GM23338 (cell line): ENCODE data around the gene MEOX1. TPM values are rescaled to one million over a fixed set of nuclear protein-coding genes. Genes with fewer than 3 reads are reported as not detected.
A peak's percentile ranks its signal among the peaks of the same experiment; 100 is the strongest.

Experiments used
- ATAC-seq: fragments of 200-7000 bp; cut with Tn5 transposase; 3 replicates; pipeline ENCODE4 v1.9.1; 2020
- DNase-seq: peaks from one replicate; pipeline ENCODE4 v3.0.0-alpha.2; 2015; ENCODE audit warnings: low spot score
- H2AFZ ChIP-seq: fragments of 200-600 bp; sonication (generic); 2 replicates; pipeline ENCODE4 v1.8.0; 2016; ENCODE audit warnings: antibody characterized with exemption, mild to moderate bottlenecking, moderate library complexity
- H3F3A ChIP-seq: fragments of 200-600 bp; sonication (generic); replicated peaks from 2 replicates; pipeline ENCODE4 v1.8.0; 2017; ENCODE audit warnings: antibody characterized with exemption, mixed run types, low read depth
- H3K27ac ChIP-seq: fragments of 200-600 bp; sonication (generic); 2 replicates; pipeline ENCODE4 v1.6.1; 2016; ENCODE audit warnings: low read depth
- H3K27me3 ChIP-seq: fragments of 200-600 bp; sonication (generic); 2 replicates; pipeline ENCODE4 v1.8.0; 2016; ENCODE audit warnings: mild to moderate bottlenecking, mixed run types, moderate library complexity; ENCODE audit not compliant: insufficient read depth
- H3K36me3 ChIP-seq: fragments of 200-600 bp; sonication (generic); 2 replicates; pipeline ENCODE4 v1.8.0; 2016; ENCODE audit warnings: mild to moderate bottlenecking; ENCODE audit not compliant: insufficient read depth
- H3K4me1 ChIP-seq: fragments of 200-600 bp; sonication (generic); 2 replicates; pipeline ENCODE4 v1.8.0; 2016; ENCODE audit warnings: mild to moderate bottlenecking, moderate library complexity; ENCODE audit not compliant: insufficient read depth
- H3K4me2 ChIP-seq: fragments of 200-600 bp; sonication (generic); 2 replicates; pipeline ENCODE4 v1.7.1; 2017; ENCODE audit warnings: mixed run types
- H3K4me3 ChIP-seq: fragments of 200-600 bp; sonication (generic); 2 replicates; pipeline ENCODE4 v1.6.1; 2016; ENCODE audit warnings: mixed run types
- H3K79me2 ChIP-seq: fragments of 200-600 bp; sonication (generic); replicated peaks from 2 replicates; pipeline ENCODE4 v1.8.0; 2017; ENCODE audit warnings: mild to moderate bottlenecking; ENCODE audit not compliant: insufficient read depth
- H3K9me2 ChIP-seq: fragments of 200-600 bp; sonication (generic); 2 replicates; pipeline ENCODE4 v1.8.0; 2017; ENCODE audit not compliant: insufficient read depth
- H4K20me1 ChIP-seq: fragments of 200-600 bp; sonication (generic); replicated peaks from 2 replicates; pipeline ENCODE4 v1.8.0; 2017; ENCODE audit warnings: mild to moderate bottlenecking; ENCODE audit not compliant: insufficient read depth
- H3K27ac Mint-ChIP-seq: 2 replicates; pipeline ENCODE4 v1.8.0; 2020; ENCODE audit warnings: inconsistent platforms, mild to moderate bottlenecking, moderate library complexity, mixed read lengths
- H3K27me3 Mint-ChIP-seq: 3 replicates; pipeline ENCODE4 v1.8.0; 2022; ENCODE audit warnings: low read depth, mild to moderate bottlenecking, moderate library complexity, mixed read lengths, inconsistent platforms; ENCODE audit not compliant: insufficient read depth, poor library complexity
- H3K36me3 Mint-ChIP-seq: 3 replicates; pipeline ENCODE4 v1.8.0; 2021; ENCODE audit warnings: low read depth, mild to moderate bottlenecking, inconsistent platforms, moderate library complexity, mixed read lengths
- H3K4me1 Mint-ChIP-seq: 3 replicates; pipeline ENCODE4 v1.8.0; 2020; ENCODE audit warnings: mild to moderate bottlenecking, inconsistent platforms, mixed read lengths
- H3K4me3 Mint-ChIP-seq: 3 replicates; pipeline ENCODE4 v1.8.0; 2021; ENCODE audit warnings: moderate library complexity, mild to moderate bottlenecking, inconsistent platforms, mixed read lengths
- H3K9me3 Mint-ChIP-seq: 3 replicates; pipeline ENCODE4 v1.8.0; 2020; ENCODE audit warnings: moderate library complexity, mild to moderate bottlenecking, inconsistent platforms, mixed read lengths
- CREB1 ChIP-seq: fragments of 250-450 bp; sonication (Bioruptor Pico); IDR thresholded peaks from 2 replicates; pipeline ENCODE4 v1.5.0; 2020; ENCODE audit warnings: low read depth, mild to moderate bottlenecking, moderate library complexity
- CTCF ChIP-seq, 2 experiments: fragments of 200-600 bp in 1 of 2; sonication (generic) in 1 of 2; conservative IDR thresholded peaks; 2 replicates each; pipeline versions ENCODE4 v1.5.1 to v1.6.1; 2016 to 2017; ENCODE audit warnings: antibody characterized with exemption in 2 of 2, low read depth in 2 of 2, mild to moderate bottlenecking in 2 of 2, moderate library complexity in 1 of 2
- EZH2phosphoT487 ChIP-seq: fragments of 200-600 bp; sonication (generic); IDR thresholded peaks from one replicate; pipeline ENCODE4 v1.8.1; 2018; ENCODE audit warnings: antibody characterized with exemption; ENCODE audit not compliant: unreplicated experiment
- JUNB ChIP-seq: IDR thresholded peaks from one replicate; pipeline ENCODE4 v1.6.1; 2016; ENCODE audit warnings: antibody characterized with exemption; ENCODE audit not compliant: unreplicated experiment
- NANOG ChIP-seq: IDR thresholded peaks from 2 replicates; pipeline ENCODE4 v1.6.1; 2016; ENCODE audit warnings: antibody characterized with exemption, borderline replicate concordance
- POLR2AphosphoS5 ChIP-seq: IDR thresholded peaks from 2 replicates; pipeline ENCODE4 v1.6.1; 2016; ENCODE audit warnings: antibody characterized with exemption, low read depth
- REST ChIP-seq: IDR thresholded peaks from one replicate; pipeline ENCODE4 v1.6.1; 2018; ENCODE audit warnings: antibody characterized with exemption; ENCODE audit not compliant: unreplicated experiment
- STAT1 ChIP-seq: IDR thresholded peaks from one replicate; pipeline ENCODE4 v1.6.1; 2016; ENCODE audit warnings: antibody characterized with exemption; ENCODE audit not compliant: unreplicated experiment
- ZNF114 ChIP-seq: fragments of 250-450 bp; sonication (Bioruptor Pico); IDR thresholded peaks from 2 replicates; pipeline ENCODE4 v1.5.0; 2020; ENCODE audit warnings: mild to moderate bottlenecking, moderate library complexity
- ZNF331 ChIP-seq: fragments of 250-450 bp; sonication (Bioruptor Pico); IDR thresholded peaks from 2 replicates; pipeline ENCODE4 v1.5.0; 2020; ENCODE audit warnings: low read depth, mild to moderate bottlenecking, moderate library complexity
- polyA plus RNA-seq: library from polyadenylated mRNA; unstranded; fragments of >200 nt; fragmentation: Nextera tagmentation; extraction: Ambion mirVana; gene quantifications from 2 replicates; pipeline ENCODE4 v1.2.1, GENCODE V29; 2016
- total RNA-seq: library from RNA; depleted of rRNA; stranded (reverse); fragments of >200 nt; shearing (Covaris generic); gene quantifications from 2 replicates; pipeline ENCODE4 v1.2.3, GENCODE V29; 2014
- TF ChIP-seq, protein P1 (sequence below): fragments of 250-450 bp; sonication (Bioruptor Pico); IDR thresholded peaks from 2 replicates; pipeline ENCODE4 v1.5.0; 2020; ENCODE audit warnings: mild to moderate bottlenecking, moderate library complexity

The MEOX1 gene
- total and polyA plus RNA-seq, 2 experiments from 2014 or later: not detected

- TF ChIP-seq NANOG (no peak), CTCF (conservative IDR thresholded peaks at IDR 0.05; ENCODE audit: low read depth in 2 of 2) (no peak), REST (no peak), CREB1 (CRISPR knock-in tag) (no peak), EZH2phosphoT487 (no peak), STAT1 (no peak), ZNF331 (CRISPR knock-in tag) (no peak), JUNB (no peak), POLR2AphosphoS5 (no peak), ZNF114 (CRISPR knock-in tag) (no peak)
- H3F3A ChIP-seq: no peaks in the 10 kb centered on the region
- Mint-ChIP-seq H3K9me3 (no peaks in the 10 kb centered on the region), H3K36me3 (no peaks in the 10 kb centered on the region), H3K4me3 (no peak overlapping the region; the same call in 2 of the 3 replicates), H3K27me3 (peaks cover 12% of the 10 kb centered on the region), H3K27ac (no peak overlapping the region), H3K4me1 (peaks cover 26% of the 10 kb centered on the region)
- no peaks in the 10 kb centered on the region for H3K9me2 ChIP-seq
- peak overlapping the region; percentile 97; the same call in 1 of the 2 replicates for H2AFZ ChIP-seq
- no peak overlapping the region for H3K4me3 ChIP-seq
- H3K27ac ChIP-seq: no peak overlapping the region
- peak overlapping the region; percentile 65 for H3K4me2 ChIP-seq
- H3K27me3 ChIP-seq: no peaks in the 10 kb centered on the region
- DNase-seq (no peak), ATAC-seq (no peak)
- no peaks in the 10 kb centered on the region for H3K36me3 ChIP-seq
- H3K4me1 ChIP-seq: peaks cover 16% of the 10 kb centered on the region
- no peaks in the 10 kb centered on the region for H4K20me1 ChIP-seq
- no peaks in the 10 kb centered on the region for H3K79me2 ChIP-seq
Observed at GRCh38 chr17:43655693-43656255, 5.9 kb downstream of the MEOX1 start.

DNA sequence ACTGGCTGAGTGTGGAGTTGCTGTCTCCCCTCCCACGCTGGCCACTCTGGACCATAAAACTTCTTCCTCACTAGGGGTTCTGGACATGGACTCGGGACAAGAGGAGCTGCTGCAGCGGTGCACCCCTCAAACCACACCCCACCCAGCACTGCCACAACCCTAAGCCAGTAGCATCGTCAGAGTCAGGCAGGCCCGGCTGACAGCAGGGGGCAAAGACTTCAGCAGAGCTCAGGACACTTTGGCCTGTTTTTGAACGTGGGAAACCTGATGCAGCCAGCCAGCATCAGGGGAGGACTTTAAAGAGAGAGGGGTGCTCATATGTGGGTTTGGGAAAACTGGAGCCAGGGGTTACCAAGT is 9.6 kb downstream of the MEOX1 start:
- H3K27me3 Mint-ChIP-seq: peaks cover 11% of the 10 kb centered on the region
- Histone ChIP-seq H3F3A (no peaks in the 10 kb centered on the region), H3K27ac (no peak overlapping the region), H3K9me2 (no peaks in the 10 kb centered on the region), H2AFZ (no peak overlapping the region), H3K36me3 (no peaks in the 10 kb centered on the region), H3K4me1 (peaks cover 13% of the 10 kb centered on the region), H3K79me2 (no peaks in the 10 kb centered on the region), H3K4me2 (no peak overlapping the region), H4K20me1 (no peaks in the 10 kb centered on the region), H3K27me3 (peaks cover 2% of the 10 kb centered on the region; the same call in 1 of the 2 replicates), H3K4me3 (no peak overlapping the region)
- H3K4me3 Mint-ChIP-seq: no peak overlapping the region
- no peak for DNase-seq
- H3K4me1 Mint-ChIP-seq: peaks cover 16% of the 10 kb centered on the region
- no peak overlapping the region for H3K27ac Mint-ChIP-seq
- H3K9me3 Mint-ChIP-seq: no peaks in the 10 kb centered on the region
- H3K36me3 Mint-ChIP-seq: no peaks in the 10 kb centered on the region
- ATAC-seq: peak; percentile 13; the same call in 1 of the 3 replicates
- TF ChIP-seq JUNB: no peak
- no peak for TF ChIP-seq EZH2phosphoT487
- TF ChIP-seq NANOG: no peak
- TF ChIP-seq, protein P1, sequence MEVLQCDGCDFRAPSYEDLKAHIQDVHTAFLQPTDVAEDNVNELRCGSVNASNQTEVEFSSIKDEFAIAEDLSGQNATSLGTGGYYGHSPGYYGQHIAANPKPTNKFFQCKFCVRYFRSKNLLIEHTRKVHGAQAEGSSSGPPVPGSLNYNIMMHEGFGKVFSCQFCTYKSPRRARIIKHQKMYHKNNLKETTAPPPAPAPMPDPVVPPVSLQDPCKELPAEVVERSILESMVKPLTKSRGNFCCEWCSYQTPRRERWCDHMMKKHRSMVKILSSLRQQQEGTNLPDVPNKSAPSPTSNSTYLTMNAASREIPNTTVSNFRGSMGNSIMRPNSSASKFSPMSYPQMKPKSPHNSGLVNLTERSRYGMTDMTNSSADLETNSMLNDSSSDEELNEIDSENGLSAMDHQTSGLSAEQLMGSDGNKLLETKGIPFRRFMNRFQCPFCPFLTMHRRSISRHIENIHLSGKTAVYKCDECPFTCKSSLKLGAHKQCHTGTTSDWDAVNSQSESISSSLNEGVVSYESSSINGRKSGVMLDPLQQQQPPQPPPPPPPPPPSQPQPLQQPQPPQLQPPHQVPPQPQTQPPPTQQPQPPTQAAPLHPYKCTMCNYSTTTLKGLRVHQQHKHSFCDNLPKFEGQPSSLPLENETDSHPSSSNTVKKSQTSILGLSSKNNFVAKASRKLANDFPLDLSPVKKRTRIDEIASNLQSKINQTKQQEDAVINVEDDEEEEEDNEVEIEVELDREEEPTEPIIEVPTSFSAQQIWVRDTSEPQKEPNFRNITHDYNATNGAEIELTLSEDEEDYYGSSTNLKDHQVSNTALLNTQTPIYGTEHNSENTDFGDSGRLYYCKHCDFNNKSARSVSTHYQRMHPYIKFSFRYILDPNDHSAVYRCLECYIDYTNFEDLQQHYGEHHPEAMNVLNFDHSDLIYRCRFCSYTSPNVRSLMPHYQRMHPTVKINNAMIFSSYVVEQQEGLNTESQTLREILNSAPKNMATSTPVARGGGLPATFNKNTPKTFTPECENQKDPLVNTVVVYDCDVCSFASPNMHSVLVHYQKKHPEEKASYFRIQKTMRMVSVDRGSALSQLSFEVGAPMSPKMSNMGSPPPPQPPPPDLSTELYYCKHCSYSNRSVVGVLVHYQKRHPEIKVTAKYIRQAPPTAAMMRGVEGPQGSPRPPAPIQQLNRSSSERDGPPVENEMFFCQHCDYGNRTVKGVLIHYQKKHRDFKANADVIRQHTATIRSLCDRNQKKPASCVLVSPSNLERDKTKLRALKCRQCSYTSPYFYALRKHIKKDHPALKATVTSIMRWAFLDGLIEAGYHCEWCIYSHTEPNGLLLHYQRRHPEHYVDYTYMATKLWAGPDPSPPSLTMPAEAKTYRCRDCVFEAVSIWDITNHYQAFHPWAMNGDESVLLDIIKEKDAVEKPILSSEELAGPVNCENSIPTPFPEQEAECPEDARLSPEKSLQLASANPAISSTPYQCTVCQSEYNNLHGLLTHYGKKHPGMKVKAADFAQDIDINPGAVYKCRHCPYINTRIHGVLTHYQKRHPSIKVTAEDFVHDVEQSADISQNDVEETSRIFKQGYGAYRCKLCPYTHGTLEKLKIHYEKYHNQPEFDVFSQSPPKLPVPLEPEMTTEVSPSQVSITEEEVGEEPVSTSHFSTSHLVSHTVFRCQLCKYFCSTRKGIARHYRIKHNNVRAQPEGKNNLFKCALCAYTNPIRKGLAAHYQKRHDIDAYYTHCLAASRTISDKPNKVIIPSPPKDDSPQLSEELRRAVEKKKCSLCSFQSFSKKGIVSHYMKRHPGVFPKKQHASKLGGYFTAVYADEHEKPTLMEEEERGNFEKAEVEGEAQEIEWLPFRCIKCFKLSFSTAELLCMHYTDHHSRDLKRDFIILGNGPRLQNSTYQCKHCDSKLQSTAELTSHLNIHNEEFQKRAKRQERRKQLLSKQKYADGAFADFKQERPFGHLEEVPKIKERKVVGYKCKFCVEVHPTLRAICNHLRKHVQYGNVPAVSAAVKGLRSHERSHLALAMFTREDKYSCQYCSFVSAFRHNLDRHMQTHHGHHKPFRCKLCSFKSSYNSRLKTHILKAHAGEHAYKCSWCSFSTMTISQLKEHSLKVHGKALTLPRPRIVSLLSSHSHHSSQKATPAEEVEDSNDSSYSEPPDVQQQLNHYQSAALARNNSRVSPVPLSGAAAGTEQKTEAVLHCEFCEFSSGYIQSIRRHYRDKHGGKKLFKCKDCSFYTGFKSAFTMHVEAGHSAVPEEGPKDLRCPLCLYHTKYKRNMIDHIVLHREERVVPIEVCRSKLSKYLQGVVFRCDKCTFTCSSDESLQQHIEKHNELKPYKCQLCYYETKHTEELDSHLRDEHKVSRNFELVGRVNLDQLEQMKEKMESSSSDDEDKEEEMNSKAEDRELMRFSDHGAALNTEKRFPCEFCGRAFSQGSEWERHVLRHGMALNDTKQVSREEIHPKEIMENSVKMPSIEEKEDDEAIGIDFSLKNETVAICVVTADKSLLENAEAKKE: no peak
- no peak for TF ChIP-seq STAT1
